ENCODE data around the gene ACAP3. TPM values are rescaled to one million over a fixed set of nuclear protein-coding genes. Genes with fewer than 3 reads are reported as not detected.

The ACAP3 gene
- total RNA-seq, 1 donor from 2014 or later: 93.9 TPM

GRCh38 chr1:1292851-1293250 lies 14.9 kb downstream of the ACAP3 start:
- DNase-seq (ENCODE audit: extremely low spot score, unreplicated experiment): no peak
- Mint-ChIP-seq H3K4me1 (ENCODE audit: unreplicated experiment) (peaks cover 6% of the 10 kb centered on the region), H3K9me3 (no peaks in the 10 kb centered on the region), H3K27me3 (no peaks in the 10 kb centered on the region), H3K4me3 (no peak overlapping the region), H3K27ac (no peak overlapping the region), H3K36me3 (no peaks in the 10 kb centered on the region)
- TF ChIP-seq CTCF (conservative IDR thresholded peaks at IDR 0.05): no peak

GRCh38 chr1:1292442-1292779 lies 15.3 kb downstream of the ACAP3 start:
- Mint-ChIP-seq H3K4me3 (no peak overlapping the region), H3K27ac (no peak overlapping the region), H3K36me3 (no peaks in the 10 kb centered on the region), H3K9me3 (no peaks in the 10 kb centered on the region), H3K27me3 (no peaks in the 10 kb centered on the region), H3K4me1 (ENCODE audit: unreplicated experiment) (peaks cover 6% of the 10 kb centered on the region)
- no peak for TF ChIP-seq CTCF (conservative IDR thresholded peaks at IDR 0.05)
- DNase-seq (ENCODE audit: extremely low spot score, unreplicated experiment): no peak

GRCh38 chr1:1291548-1292441 lies 15.9 kb downstream of the ACAP3 start:
- peaks cover 6% of the 10 kb centered on the region for H3K4me1 Mint-ChIP-seq (ENCODE audit: unreplicated experiment)

GRCh38 chr1:1291023-1291528 lies 16.7 kb downstream of the ACAP3 start:
- Mint-ChIP-seq H3K36me3 (no peaks in the 10 kb centered on the region), H3K9me3 (no peaks in the 10 kb centered on the region), H3K4me3 (no peak overlapping the region), H3K27me3 (no peaks in the 10 kb centered on the region), H3K27ac (no peak overlapping the region), H3K4me1 (ENCODE audit: unreplicated experiment) (peaks cover 6% of the 10 kb centered on the region)
- TF ChIP-seq CTCF (conservative IDR thresholded peaks at IDR 0.05): no peak
- DNase-seq (ENCODE audit: extremely low spot score, unreplicated experiment): no peak

More at GRCh38 chr1:1291548-1292441, 15.9 kb downstream of the ACAP3 start:
- peak overlapping the region; percentile 41 for H3K27ac Mint-ChIP-seq
- no peaks in the 10 kb centered on the region for H3K9me3 Mint-ChIP-seq
- H3K36me3 Mint-ChIP-seq: no peaks in the 10 kb centered on the region
- peak; percentile 79 for TF ChIP-seq CTCF (conservative IDR thresholded peaks at IDR 0.05)
- no peak overlapping the region for H3K4me3 Mint-ChIP-seq
- H3K27me3 Mint-ChIP-seq: no peaks in the 10 kb centered on the region
- no peak for DNase-seq (ENCODE audit: extremely low spot score, unreplicated experiment)

- H3K4me1 Mint-ChIP-seq (ENCODE audit: unreplicated experiment): peaks cover 6% of the 10 kb centered on the region
- H3K27ac Mint-ChIP-seq: no peak overlapping the region
- DNase-seq (ENCODE audit: extremely low spot score, unreplicated experiment): no peak
- no peaks in the 10 kb centered on the region for H3K9me3 Mint-ChIP-seq
- TF ChIP-seq CTCF (conservative IDR thresholded peaks at IDR 0.05): peak; percentile 74
- H3K4me3 Mint-ChIP-seq: no peak overlapping the region
- no peaks in the 10 kb centered on the region for H3K27me3 Mint-ChIP-seq
- no peaks in the 10 kb centered on the region for H3K36me3 Mint-ChIP-seq
These were observed 17.4 kb downstream of the ACAP3 start for GRCh38 chr1:1290238-1290731.
